Thyroid gland (tissue), 4 donors: ENCODE data around the gene OTOG.

ENCODE experiments used
- CTCF ChIP-seq, 6 experiments: fragments of 200-600 bp in 3 of 6; fragments of 450-650 bp in 3 of 6; sonication (generic) in 3 of 6; IDR thresholded peaks; one replicate each; pipeline ENCODE4 v1.5.1; 2016 to 2019; ENCODE audit warnings: antibody characterized with exemption in 6 of 6, mild to moderate bottlenecking in 2 of 6, inconsistent platforms in 1 of 6, moderate library complexity in 1 of 6
- POLR2A ChIP-seq, 2 donors: fragments of 450-650 bp; IDR thresholded peaks; one replicate each; pipeline ENCODE4 v1.6.1; 2017; ENCODE audit warnings: antibody characterized with exemption in 2 of 2, mild to moderate bottlenecking in 2 of 2, moderate library complexity in 1 of 2

DNA sequence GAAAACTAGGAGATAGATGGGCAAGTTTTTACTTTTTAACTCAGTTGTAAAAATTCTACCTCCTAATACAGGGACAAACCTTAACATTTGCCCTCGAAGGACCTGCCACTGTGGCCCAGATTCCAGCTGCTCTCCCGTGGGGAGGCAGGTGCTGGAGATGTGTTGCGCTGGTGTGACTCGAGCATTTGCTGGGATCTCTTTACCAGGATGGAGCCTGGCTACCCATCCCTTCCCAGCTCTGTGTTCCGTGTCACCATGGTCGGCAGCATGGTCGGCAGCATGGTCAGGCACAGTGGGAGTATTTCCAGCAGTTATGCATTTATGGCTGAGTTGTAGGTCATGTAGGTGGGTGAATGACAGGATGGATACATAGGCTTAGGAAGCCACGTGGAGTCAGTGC lies 41.1 kb downstream of the OTOG start:
- TF ChIP-seq CTCF (IDR thresholded peaks at IDR 0.05) (no peak), POLR2A (IDR thresholded peaks at IDR 0.05) (no peak)
